ENCODE results near the gene EFNA4.

EFNA4 gene

DNA sequence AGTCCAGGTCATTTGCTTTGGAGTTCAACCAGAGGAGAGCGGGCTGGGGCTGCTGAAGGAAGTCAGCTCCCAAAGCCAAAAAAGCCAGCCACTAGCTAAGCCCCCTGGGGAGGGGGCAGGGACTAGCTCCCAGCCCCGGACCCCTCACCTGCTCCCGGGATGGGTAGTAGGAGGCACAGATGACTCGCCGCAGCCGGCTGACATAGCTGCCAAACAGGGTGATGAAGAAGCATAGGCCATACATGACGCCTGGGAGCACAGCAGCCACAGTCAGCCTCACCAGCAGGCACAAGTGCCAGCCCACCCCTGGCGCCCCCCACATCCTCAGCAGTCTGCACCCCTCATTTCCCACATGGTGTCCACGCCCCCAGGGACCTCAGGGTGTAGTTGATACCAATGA, 37.4 kb upstream of the EFNA4 start:
- TF ChIP-seq, protein P1, sequence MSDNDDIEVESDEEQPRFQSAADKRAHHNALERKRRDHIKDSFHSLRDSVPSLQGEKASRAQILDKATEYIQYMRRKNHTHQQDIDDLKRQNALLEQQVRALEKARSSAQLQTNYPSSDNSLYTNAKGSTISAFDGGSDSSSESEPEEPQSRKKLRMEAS (IDR thresholded peaks at IDR 0.05), result no peak
- TF ChIP-seq EP300 (IDR thresholded peaks at IDR 0.05; ENCODE audit: borderline replicate concordance) (no peak), YY1 (IDR thresholded peaks at IDR 0.05; ENCODE audit: low read depth) (no peak), TEAD4 (IDR thresholded peaks at IDR 0.05) (no peak), NFIC (IDR thresholded peaks at IDR 0.05) (no peak), ZBTB7A (IDR thresholded peaks at IDR 0.05; ENCODE audit: low read depth) (no peak), TCF12 (IDR thresholded peaks at IDR 0.05; ENCODE audit: low read depth) (no peak), CEBPB (IDR thresholded peaks at IDR 0.05) (no peak), RAD21 (IDR thresholded peaks at IDR 0.05; ENCODE audit: low read depth) (no peak), EGR1 (IDR thresholded peaks at IDR 0.05) (no peak)
- TF ChIP-seq, protein P2, sequence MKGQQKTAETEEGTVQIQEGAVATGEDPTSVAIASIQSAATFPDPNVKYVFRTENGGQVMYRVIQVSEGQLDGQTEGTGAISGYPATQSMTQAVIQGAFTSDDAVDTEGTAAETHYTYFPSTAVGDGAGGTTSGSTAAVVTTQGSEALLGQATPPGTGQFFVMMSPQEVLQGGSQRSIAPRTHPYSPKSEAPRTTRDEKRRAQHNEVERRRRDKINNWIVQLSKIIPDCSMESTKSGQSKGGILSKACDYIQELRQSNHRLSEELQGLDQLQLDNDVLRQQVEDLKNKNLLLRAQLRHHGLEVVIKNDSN (IDR thresholded peaks at IDR 0.05), result no peak
- TF ChIP-seq, protein P3, sequence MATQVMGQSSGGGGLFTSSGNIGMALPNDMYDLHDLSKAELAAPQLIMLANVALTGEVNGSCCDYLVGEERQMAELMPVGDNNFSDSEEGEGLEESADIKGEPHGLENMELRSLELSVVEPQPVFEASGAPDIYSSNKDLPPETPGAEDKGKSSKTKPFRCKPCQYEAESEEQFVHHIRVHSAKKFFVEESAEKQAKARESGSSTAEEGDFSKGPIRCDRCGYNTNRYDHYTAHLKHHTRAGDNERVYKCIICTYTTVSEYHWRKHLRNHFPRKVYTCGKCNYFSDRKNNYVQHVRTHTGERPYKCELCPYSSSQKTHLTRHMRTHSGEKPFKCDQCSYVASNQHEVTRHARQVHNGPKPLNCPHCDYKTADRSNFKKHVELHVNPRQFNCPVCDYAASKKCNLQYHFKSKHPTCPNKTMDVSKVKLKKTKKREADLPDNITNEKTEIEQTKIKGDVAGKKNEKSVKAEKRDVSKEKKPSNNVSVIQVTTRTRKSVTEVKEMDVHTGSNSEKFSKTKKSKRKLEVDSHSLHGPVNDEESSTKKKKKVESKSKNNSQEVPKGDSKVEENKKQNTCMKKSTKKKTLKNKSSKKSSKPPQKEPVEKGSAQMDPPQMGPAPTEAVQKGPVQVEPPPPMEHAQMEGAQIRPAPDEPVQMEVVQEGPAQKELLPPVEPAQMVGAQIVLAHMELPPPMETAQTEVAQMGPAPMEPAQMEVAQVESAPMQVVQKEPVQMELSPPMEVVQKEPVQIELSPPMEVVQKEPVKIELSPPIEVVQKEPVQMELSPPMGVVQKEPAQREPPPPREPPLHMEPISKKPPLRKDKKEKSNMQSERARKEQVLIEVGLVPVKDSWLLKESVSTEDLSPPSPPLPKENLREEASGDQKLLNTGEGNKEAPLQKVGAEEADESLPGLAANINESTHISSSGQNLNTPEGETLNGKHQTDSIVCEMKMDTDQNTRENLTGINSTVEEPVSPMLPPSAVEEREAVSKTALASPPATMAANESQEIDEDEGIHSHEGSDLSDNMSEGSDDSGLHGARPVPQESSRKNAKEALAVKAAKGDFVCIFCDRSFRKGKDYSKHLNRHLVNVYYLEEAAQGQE (IDR thresholded peaks at IDR 0.05; ENCODE audit: low read depth), result no peak

DNA sequence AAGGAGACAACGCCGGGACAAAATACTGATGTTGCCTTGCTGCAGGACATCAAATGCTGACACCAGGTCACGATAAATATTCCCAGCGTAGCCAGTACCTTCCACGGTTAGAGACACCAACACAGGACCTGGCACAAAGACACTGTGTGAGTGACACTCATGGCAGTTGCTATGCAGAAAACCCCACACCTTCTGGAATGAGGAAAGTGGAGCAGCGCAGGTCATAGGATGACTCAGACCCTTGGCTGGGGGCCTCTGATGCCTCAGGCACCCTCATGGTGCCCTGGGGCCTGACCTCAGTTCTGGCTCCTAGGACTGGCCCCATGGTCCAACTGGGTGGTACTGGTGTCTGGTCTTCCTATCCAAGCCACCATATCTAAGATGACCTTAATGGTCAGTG, 37.0 kb upstream of the EFNA4 start:
- TF ChIP-seq, protein P2 (IDR thresholded peaks at IDR 0.05), result no peak
- no peak for TF ChIP-seq CREB1 (IDR thresholded peaks at IDR 0.05; ENCODE audit: low read depth)
- TF ChIP-seq, protein P3 (IDR thresholded peaks at IDR 0.05; ENCODE audit: low read depth), result no peak

DNA sequence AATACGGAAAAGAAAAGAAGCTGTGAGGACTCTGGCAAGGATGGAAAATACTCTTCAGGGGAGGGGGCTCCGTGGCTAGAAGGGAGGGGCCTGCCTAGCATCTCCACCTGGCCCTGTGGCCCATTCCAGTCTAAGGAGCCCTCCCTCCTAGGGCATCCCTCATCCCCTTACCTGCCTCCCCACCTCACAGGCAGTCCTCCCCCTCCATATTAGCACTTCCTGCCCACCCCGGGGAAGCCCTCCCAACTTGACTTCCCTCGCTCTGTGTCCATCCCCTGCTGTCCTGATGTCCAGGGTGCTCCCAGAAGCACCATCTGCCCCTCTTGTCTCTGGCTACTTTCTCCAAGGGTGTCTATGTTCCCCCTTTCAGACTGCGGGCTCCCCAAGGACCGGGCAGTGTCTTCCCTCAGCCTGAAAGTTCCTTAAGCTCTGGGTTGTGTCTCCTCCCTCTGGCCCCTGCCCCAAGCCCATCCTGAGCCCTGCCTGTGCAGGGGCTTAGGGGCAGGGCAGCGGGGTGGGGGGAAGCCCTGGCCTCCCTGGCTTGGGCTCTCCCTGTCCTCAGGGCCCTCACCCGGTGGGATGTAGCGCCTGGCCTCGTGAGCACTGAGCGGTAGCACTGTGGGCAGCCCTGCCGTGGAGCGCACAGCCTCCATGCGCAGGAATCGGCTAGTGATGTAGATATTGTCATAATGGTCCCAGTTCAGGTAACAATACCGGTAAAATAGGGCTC, 33.9 kb upstream of the EFNA4 start:
- TF ChIP-seq ZBTB7A (IDR thresholded peaks at IDR 0.05; ENCODE audit: low read depth), result no peak
- TF ChIP-seq, protein P1 (IDR thresholded peaks at IDR 0.05), result no peak
- no peak for TF ChIP-seq EP300 (IDR thresholded peaks at IDR 0.05; ENCODE audit: borderline replicate concordance)
- no peak for TF ChIP-seq FOXM1 (IDR thresholded peaks at IDR 0.05; ENCODE audit: borderline replicate concordance, low read depth)
- TF ChIP-seq, protein P2 (IDR thresholded peaks at IDR 0.05), result no peak
- TF ChIP-seq RAD21 (IDR thresholded peaks at IDR 0.05; ENCODE audit: low read depth), result no peak
- TF ChIP-seq YY1 (IDR thresholded peaks at IDR 0.05; ENCODE audit: low read depth), result no peak
- TF ChIP-seq, protein P3 (IDR thresholded peaks at IDR 0.05; ENCODE audit: low read depth), result no peak
- no peak for TF ChIP-seq NFIC (IDR thresholded peaks at IDR 0.05)
- TF ChIP-seq EGR1 (IDR thresholded peaks at IDR 0.05), result no peak
- TF ChIP-seq TAF1 (IDR thresholded peaks at IDR 0.05; ENCODE audit: low read depth), result no peak
- no peak for TF ChIP-seq TEAD4 (IDR thresholded peaks at IDR 0.05)
- no peak for TF ChIP-seq TCF12 (IDR thresholded peaks at IDR 0.05; ENCODE audit: low read depth)
- no peak for TF ChIP-seq CEBPB (IDR thresholded peaks at IDR 0.05)

DNA sequence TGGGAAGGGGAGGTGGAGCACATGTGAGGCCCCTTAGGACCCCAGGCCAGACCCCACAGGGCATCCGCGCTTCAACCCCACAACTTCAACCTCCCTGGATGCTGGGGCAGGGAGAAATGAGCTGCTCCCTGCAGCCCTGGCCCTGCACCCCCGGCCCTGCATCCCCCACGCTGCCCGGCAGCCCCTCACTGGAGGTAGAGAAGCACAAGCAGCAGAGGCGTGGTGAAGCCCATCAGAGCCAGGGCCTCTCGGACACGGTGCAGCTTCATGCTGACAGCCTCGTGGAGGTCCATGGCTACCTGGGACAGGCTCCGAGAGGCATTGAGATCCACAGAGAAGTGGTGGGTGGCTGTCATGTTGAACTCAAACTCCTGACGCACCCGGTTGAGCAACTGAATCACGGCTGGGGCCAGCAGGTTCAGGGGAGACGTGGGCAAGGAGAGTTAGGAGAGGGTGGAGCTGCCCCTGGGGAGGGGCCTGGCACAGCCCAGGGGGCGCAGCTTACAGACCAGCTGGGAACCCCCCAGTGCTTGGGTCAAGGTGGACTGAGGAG, 33.2 kb upstream of the EFNA4 start:
- TF ChIP-seq CEBPB (IDR thresholded peaks at IDR 0.05), result no peak
- TF ChIP-seq, protein P3 (IDR thresholded peaks at IDR 0.05; ENCODE audit: low read depth), result no peak
- no peak for TF ChIP-seq CREB1 (IDR thresholded peaks at IDR 0.05; ENCODE audit: low read depth)
- TF ChIP-seq, protein P2 (IDR thresholded peaks at IDR 0.05), result no peak
- TF ChIP-seq YY1 (IDR thresholded peaks at IDR 0.05; ENCODE audit: low read depth), result no peak
- TF ChIP-seq, protein P1 (IDR thresholded peaks at IDR 0.05), result no peak
- no peak for TF ChIP-seq NFIC (IDR thresholded peaks at IDR 0.05)
- TF ChIP-seq TCF12 (IDR thresholded peaks at IDR 0.05; ENCODE audit: low read depth), result no peak
- TF ChIP-seq ZBTB7A (IDR thresholded peaks at IDR 0.05; ENCODE audit: low read depth), result no peak
- TF ChIP-seq RAD21 (IDR thresholded peaks at IDR 0.05; ENCODE audit: low read depth), result no peak
- TF ChIP-seq EP300 (IDR thresholded peaks at IDR 0.05; ENCODE audit: borderline replicate concordance), result no peak
- no peak for TF ChIP-seq TEAD4 (IDR thresholded peaks at IDR 0.05)
- no peak for TF ChIP-seq TAF1 (IDR thresholded peaks at IDR 0.05; ENCODE audit: low read depth)
- TF ChIP-seq EGR1 (IDR thresholded peaks at IDR 0.05), result no peak
- TF ChIP-seq FOXM1 (IDR thresholded peaks at IDR 0.05; ENCODE audit: borderline replicate concordance, low read depth), result no peak
